Hepatocyte (in vitro differentiated cells): ENCODE measurements around the gene IFI44.

Experiments used
- EZH2phosphoT487 ChIP-seq: fragments of 200-600 bp; sonication (generic); IDR thresholded peaks from one replicate; pipeline ENCODE4 v1.6.1; 2018; ENCODE audit warnings: antibody characterized with exemption, mild to moderate bottlenecking, low read depth, moderate library complexity; ENCODE audit not compliant: unreplicated experiment, severe bottlenecking
- TF ChIP-seq, protein P1 (sequence below): fragments of 200-600 bp; sonication (generic); IDR thresholded peaks from 2 replicates; pipeline ENCODE4 v1.5.1; 2016; ENCODE audit warnings: antibody characterized with exemption, mild to moderate bottlenecking; ENCODE audit not compliant: poor library complexity

DNA sequence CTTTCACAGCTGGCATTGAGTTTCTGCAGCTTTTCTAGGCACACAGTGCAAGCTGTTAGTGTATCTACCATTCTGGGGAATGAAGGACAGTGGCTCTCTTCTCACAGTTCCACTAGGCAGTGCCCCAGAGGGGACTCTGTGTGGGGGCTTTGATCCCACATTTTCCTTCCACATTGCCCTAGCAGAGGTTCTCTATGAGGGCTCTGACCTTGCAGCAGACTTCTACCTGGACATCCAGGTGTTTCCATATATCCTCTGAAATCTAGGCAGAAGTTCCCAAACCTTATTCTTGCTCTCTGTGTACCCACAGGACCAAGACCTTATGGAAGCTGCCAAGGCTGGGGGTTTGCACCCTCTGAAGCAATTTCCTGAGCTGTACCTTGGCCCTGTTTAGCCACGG lies 2.4 kb upstream of the IFI44 start:
- TF ChIP-seq, protein P1, sequence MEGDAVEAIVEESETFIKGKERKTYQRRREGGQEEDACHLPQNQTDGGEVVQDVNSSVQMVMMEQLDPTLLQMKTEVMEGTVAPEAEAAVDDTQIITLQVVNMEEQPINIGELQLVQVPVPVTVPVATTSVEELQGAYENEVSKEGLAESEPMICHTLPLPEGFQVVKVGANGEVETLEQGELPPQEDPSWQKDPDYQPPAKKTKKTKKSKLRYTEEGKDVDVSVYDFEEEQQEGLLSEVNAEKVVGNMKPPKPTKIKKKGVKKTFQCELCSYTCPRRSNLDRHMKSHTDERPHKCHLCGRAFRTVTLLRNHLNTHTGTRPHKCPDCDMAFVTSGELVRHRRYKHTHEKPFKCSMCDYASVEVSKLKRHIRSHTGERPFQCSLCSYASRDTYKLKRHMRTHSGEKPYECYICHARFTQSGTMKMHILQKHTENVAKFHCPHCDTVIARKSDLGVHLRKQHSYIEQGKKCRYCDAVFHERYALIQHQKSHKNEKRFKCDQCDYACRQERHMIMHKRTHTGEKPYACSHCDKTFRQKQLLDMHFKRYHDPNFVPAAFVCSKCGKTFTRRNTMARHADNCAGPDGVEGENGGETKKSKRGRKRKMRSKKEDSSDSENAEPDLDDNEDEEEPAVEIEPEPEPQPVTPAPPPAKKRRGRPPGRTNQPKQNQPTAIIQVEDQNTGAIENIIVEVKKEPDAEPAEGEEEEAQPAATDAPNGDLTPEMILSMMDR = no peak
- no peak for TF ChIP-seq EZH2phosphoT487
